Measurements from ENCODE around the gene PTGIS. TPM values are rescaled to one million over a fixed set of nuclear protein-coding genes. Genes with fewer than 3 reads are reported as not detected.

The PTGIS gene
- total RNA-seq, 1 donor from 2014 or later, result not detected

DNA sequence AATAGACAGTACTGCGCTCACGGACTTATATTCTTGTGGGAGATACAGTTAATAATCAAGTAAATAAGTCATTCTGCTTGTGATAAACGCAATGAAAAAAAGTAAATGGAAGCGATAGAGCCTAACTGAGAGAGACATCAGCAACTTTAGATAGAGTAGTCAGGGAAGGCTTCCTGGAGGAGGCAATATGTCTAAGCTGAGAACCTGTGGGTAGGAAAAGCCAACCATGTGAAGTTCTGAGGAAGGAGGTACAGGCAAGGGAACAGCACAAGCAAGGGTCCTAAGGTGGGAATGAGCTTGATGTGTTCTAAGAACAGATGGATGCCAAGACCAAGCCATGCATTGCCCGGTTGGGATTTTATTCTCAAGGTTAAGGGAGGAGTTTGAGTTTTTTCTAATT, 78.2 kb downstream of the PTGIS start:
- H3K4me3 ChIP-seq (ENCODE audit: low read depth, low read length), result no peak overlapping the region
- no peak for DNase-seq (ENCODE audit: low read depth)
- TF ChIP-seq CTCF (conservative IDR thresholded peaks at IDR 0.05; ENCODE audit: low read depth, low read length), result no peak

GRCh38 chr20:49486064-49486463, 81.9 kb downstream of the PTGIS start:
- no peak for TF ChIP-seq CTCF (conservative IDR thresholded peaks at IDR 0.05; ENCODE audit: low read depth, low read length)
- no peak for DNase-seq (ENCODE audit: low read depth)
- no peak overlapping the region for H3K4me3 ChIP-seq (ENCODE audit: low read depth, low read length)

DNA sequence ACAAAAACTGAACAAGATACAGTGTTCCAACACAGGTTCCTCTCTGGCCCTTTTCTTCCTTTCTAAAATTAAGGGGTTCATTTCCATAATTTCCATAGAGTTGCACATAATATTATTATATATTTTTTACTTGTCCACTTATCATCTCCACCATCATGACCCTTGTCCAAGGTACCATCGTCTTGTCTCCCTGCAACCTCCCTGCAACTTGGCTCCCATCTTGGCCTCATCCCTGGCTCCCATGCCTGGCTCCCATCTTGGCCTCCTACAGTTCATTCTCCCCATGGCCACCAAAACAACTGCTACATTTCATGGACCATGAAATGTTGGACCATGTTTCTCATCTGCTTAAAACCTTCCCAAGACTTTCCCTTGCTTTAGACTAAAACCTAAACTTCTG, 82.4 kb downstream of the PTGIS start:
- H3K4me3 ChIP-seq (ENCODE audit: low read depth, low read length), result no peak overlapping the region
- no peak for TF ChIP-seq CTCF (conservative IDR thresholded peaks at IDR 0.05; ENCODE audit: low read depth, low read length)
- DNase-seq (ENCODE audit: low read depth), result no peak

GRCh38 chr20:49484180-49485140, 83.5 kb downstream of the PTGIS start:
- H3K4me3 ChIP-seq (ENCODE audit: low read depth, low read length), result peak overlapping the region; percentile 32
- no peak for DNase-seq (ENCODE audit: low read depth)
- TF ChIP-seq CTCF (conservative IDR thresholded peaks at IDR 0.05; ENCODE audit: low read depth, low read length), result peak; percentile 64

DNA sequence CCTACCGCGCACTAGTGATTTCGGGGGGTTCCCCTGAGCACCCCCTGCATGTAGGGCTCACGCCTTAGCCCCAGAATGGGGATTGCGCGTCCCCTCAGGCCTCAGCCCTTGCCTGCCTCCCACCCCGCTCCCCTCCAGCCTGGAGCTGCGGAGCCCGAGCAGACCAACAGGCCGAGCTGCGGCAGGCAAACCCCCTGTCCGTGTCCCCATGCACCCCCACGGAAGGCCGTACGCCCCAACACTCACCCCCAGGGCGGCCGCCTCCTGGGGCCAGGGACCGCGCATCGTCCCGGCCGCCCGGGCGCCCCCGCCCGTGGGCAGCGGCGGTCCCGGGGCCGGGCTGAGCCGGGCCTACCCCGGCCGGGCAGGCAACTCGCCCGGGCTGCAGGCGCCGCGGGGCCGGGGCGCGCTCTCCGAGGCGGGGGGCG, 84.2 kb downstream of the PTGIS start:
- DNase-seq (ENCODE audit: low read depth), result no peak
- no peak for TF ChIP-seq CTCF (conservative IDR thresholded peaks at IDR 0.05; ENCODE audit: low read depth, low read length)
- peak overlapping the region; percentile 16 for H3K4me3 ChIP-seq (ENCODE audit: low read depth, low read length)

- no peak for DNase-seq (ENCODE audit: low read depth)
- H3K4me3 ChIP-seq (ENCODE audit: low read depth, low read length), result peak overlapping the region; percentile 16
- TF ChIP-seq CTCF (conservative IDR thresholded peaks at IDR 0.05; ENCODE audit: low read depth, low read length), result no peak
Observed at GRCh38 chr20:49483018-49483695, 84.8 kb downstream of the PTGIS start.

All from epithelial cell of proximal tubule (primary cell).